H1 (cell line): ENCODE results near the gene GAN. TPM values are rescaled to one million over a fixed set of nuclear protein-coding genes. Genes with fewer than 3 reads are reported as not detected.

Experiments used
- CTCF ChIA-PET: fragments of 300-600 bp; sonication (Branson Sonifier 250); formaldehyde crosslinking; loops from one replicate; lab custom pipeline; 2021; ENCODE audit not compliant: partially characterized antibody; lab: Charles Lee
- POLR2A ChIA-PET: fragments of 300-600 bp; sonication (Branson Sonifier 250); formaldehyde crosslinking; loops from one replicate; lab custom pipeline; 2021; ENCODE audit warnings: inconsistent platforms; ENCODE audit not compliant: partially characterized antibody; lab: Charles Lee
- DNase-seq, 2 experiments: peaks; one replicate each; pipeline versions ENCODE4 v3.0.0 to v3.0.0-alpha.2; 2010 to 2022; ENCODE audit warnings: low spot score in 2 of 2, low read depth in 1 of 2, mixed read lengths in 1 of 2
- FAIRE-seq: peaks from 2 replicates; lab custom pipeline; 2011; peaks lifted over from hg19 to GRCh38; lab: Jason Lieb, UNC
- H2AFZ ChIP-seq: 2 replicates; pipeline ENCODE4 v1.8.1; 2012; ENCODE audit warnings: low read length, inconsistent platforms
- H2AK5ac ChIP-seq: 2 replicates; pipeline ENCODE4 v1.6.1; 2013; ENCODE audit warnings: low read depth, low read length
- H2BK120ac ChIP-seq: replicated peaks from 2 replicates; pipeline ENCODE3; 2013; ENCODE audit warnings: low read depth, low read length, inconsistent platforms
- H2BK12ac ChIP-seq: 2 replicates; pipeline ENCODE4 v1.6.1; 2013; ENCODE audit warnings: low read depth, low read length
- H2BK15ac ChIP-seq: 2 replicates; pipeline ENCODE4 v1.6.1; 2013; ENCODE audit warnings: low read length
- H2BK20ac ChIP-seq: 2 replicates; pipeline ENCODE4 v1.6.1; 2013; ENCODE audit warnings: low read length
- H2BK5ac ChIP-seq: 2 replicates; pipeline ENCODE4 v1.6.1; 2013; ENCODE audit warnings: low read depth, low read length
- H3K14ac ChIP-seq: 2 replicates; pipeline ENCODE4 v1.6.1; 2013; ENCODE audit warnings: inconsistent platforms; ENCODE audit not compliant: insufficient read length
- H3K18ac ChIP-seq: 2 replicates; pipeline ENCODE4 v1.6.1; 2013; ENCODE audit warnings: low read length; ENCODE audit errors: extremely low read depth
- H3K23ac ChIP-seq: 2 replicates; pipeline ENCODE4 v1.6.1; 2013; ENCODE audit warnings: inconsistent platforms; ENCODE audit not compliant: insufficient read length
- H3K23me2 ChIP-seq: 2 replicates; pipeline ENCODE4 v1.6.1; 2013; ENCODE audit warnings: low read depth, low read length
- H3K27ac ChIP-seq: 2 replicates; pipeline ENCODE4 v1.6.1; 2011; ENCODE audit warnings: low read depth, low read length, inconsistent platforms
- H3K27me3 ChIP-seq, 4 experiments: replicated peaks in 1 of 4; 1 replicate in 1 of 4; 2 replicates in 3 of 4; pipeline versions ENCODE4 v1.6.1 to v1.8.1; 2011 to 2013; ENCODE audit warnings: low read length in 3 of 4, mild to moderate bottlenecking in 3 of 4, inconsistent platforms in 2 of 4, mixed read lengths in 2 of 4, moderate library complexity in 1 of 4; ENCODE audit not compliant: control insufficient read depth in 3 of 4, insufficient read depth in 3 of 4; ENCODE audit errors: extremely low read depth in 1 of 4
- H3K36me3 ChIP-seq, 4 experiments: 2 replicates each; pipeline versions ENCODE4 v1.6.1 to v1.8.1; 2011 to 2013; ENCODE audit warnings: mild to moderate bottlenecking in 4 of 4, low read length in 3 of 4, moderate library complexity in 2 of 4, control low read depth in 1 of 4, inconsistent platforms in 1 of 4; ENCODE audit not compliant: insufficient read depth in 4 of 4, control insufficient read depth in 2 of 4
- H3K4ac ChIP-seq: replicated peaks from 2 replicates; pipeline ENCODE3; 2013; ENCODE audit warnings: low read length, low read depth, mixed read lengths, inconsistent platforms; ENCODE audit not compliant: insufficient read length
- H3K4me1 ChIP-seq, 4 experiments: replicated peaks in 1 of 4; 1 replicate in 1 of 4; 2 replicates in 3 of 4; pipeline versions ENCODE4 v1.6.1 to v1.8.1; 2011 to 2013; ENCODE audit warnings: low read length in 3 of 4, inconsistent platforms in 2 of 4, mixed read lengths in 1 of 4; ENCODE audit not compliant: insufficient read depth in 4 of 4, control insufficient read depth in 3 of 4
- H3K4me2 ChIP-seq, 2 experiments: 2 replicates each; pipeline versions ENCODE4 v1.6.1 to v1.8.1; 2011 to 2013; ENCODE audit warnings: low read depth in 2 of 2, low read length in 2 of 2, control low read depth in 1 of 2, inconsistent platforms in 1 of 2, mild to moderate bottlenecking in 1 of 2; ENCODE audit not compliant: insufficient read depth in 1 of 2
- H3K4me3 ChIP-seq, 4 experiments: fragments of 200-600, 300-600 bp in 1 of 4; sonication (generic), shearing (Covaris generic), sonication (Bioruptor Twin) in 1 of 4; 2 replicates each; pipeline versions ENCODE4 v1.5.1 to v1.8.1; 2011 to 2016; ENCODE audit warnings: low read length in 4 of 4, low read depth in 3 of 4, control low read depth in 2 of 4, inconsistent platforms in 2 of 4, mild to moderate bottlenecking in 2 of 4, mixed read lengths in 1 of 4, moderate library complexity in 1 of 4; ENCODE audit not compliant: insufficient read depth in 2 of 4; ENCODE audit errors: extremely low read depth in 1 of 4
- H3K56ac ChIP-seq: replicated peaks from 2 replicates; pipeline ENCODE3; 2013; ENCODE audit warnings: low read depth, mild to moderate bottlenecking, mixed read lengths, low read length, inconsistent platforms; ENCODE audit not compliant: insufficient read length
- H3K79me1 ChIP-seq: 2 replicates; pipeline ENCODE4 v1.6.1; 2013; ENCODE audit warnings: low read depth, low read length, control low read depth
- H3K79me2 ChIP-seq, 2 experiments: 2 replicates each; pipeline versions ENCODE4 v1.6.1 to v1.8.1; 2012 to 2013; ENCODE audit warnings: low read length in 2 of 2, mild to moderate bottlenecking in 2 of 2, inconsistent platforms in 1 of 2; ENCODE audit not compliant: insufficient read depth in 2 of 2, control insufficient read depth in 1 of 2
- H3K9ac ChIP-seq, 4 experiments: replicated peaks in 1 of 4; 1 replicate in 1 of 4; 2 replicates in 3 of 4; pipeline versions ENCODE4 v1.6.1 to v1.8.1; 2011 to 2013; ENCODE audit warnings: low read depth in 3 of 4, low read length in 3 of 4, control low read depth in 2 of 4, mild to moderate bottlenecking in 2 of 4, moderate library complexity in 2 of 4, inconsistent platforms in 1 of 4; ENCODE audit errors: extremely low read depth in 1 of 4
- H3K9me3 ChIP-seq, 2 experiments: 2 replicates each; pipeline versions ENCODE4 v1.6.1 to v1.8.1; 2012 to 2013; ENCODE audit warnings: mild to moderate bottlenecking in 2 of 2, moderate library complexity in 2 of 2, control low read depth in 1 of 2, inconsistent platforms in 1 of 2, low read depth in 1 of 2, low read length in 1 of 2, mixed read lengths in 1 of 2; ENCODE audit not compliant: insufficient read depth in 2 of 2
- H4K20me1 ChIP-seq, 2 experiments: replicated peaks in 1 of 2; 2 replicates each; pipeline versions ENCODE3 to v1.8.1; 2011 to 2013; ENCODE audit warnings: inconsistent platforms in 2 of 2, low read length in 2 of 2, mild to moderate bottlenecking in 1 of 2; ENCODE audit not compliant: insufficient read depth in 2 of 2, control insufficient read depth in 1 of 2
- H4K5ac ChIP-seq: 2 replicates; pipeline ENCODE4 v1.6.1; 2013; ENCODE audit warnings: low read length, low read depth, mixed read lengths, inconsistent platforms; ENCODE audit not compliant: insufficient read length
- H4K8ac ChIP-seq: 2 replicates; pipeline ENCODE4 v1.8.0; 2013; ENCODE audit warnings: mild to moderate bottlenecking, moderate library complexity, low read length, inconsistent platforms; ENCODE audit not compliant: insufficient read depth; ENCODE audit errors: extremely low read depth
- H4K91ac ChIP-seq: replicated peaks from 2 replicates; pipeline ENCODE3; 2013; ENCODE audit warnings: low read length, mixed read lengths, inconsistent platforms; ENCODE audit not compliant: insufficient read length
- BACH1 ChIP-seq: IDR thresholded peaks from 2 replicates; pipeline ENCODE4 v1.6.1; 2012; ENCODE audit warnings: low read length, improper control_type of control experiment
- KDM5A ChIP-seq: fragments of 200-600 bp; IDR thresholded peaks from 2 replicates; pipeline ENCODE4 v1.7.1; 2012; ENCODE audit warnings: mild to moderate bottlenecking, low read length, inconsistent platforms, mixed read lengths
- NRF1 ChIP-seq: IDR thresholded peaks from 2 replicates; pipeline ENCODE4 v1.6.1; 2011; ENCODE audit warnings: mild to moderate bottlenecking, low read depth, low read length, improper control_type of control experiment
- POLR2A ChIP-seq, 2 experiments: IDR thresholded peaks; 1 replicate in 1 of 2; 2 replicates in 1 of 2; pipeline ENCODE4 v1.6.1; 2011; ENCODE audit warnings: low read depth in 2 of 2, low read length in 2 of 2, mild to moderate bottlenecking in 2 of 2; ENCODE audit errors: control extremely low read depth in 1 of 2
- TBP ChIP-seq: IDR thresholded peaks from 2 replicates; pipeline ENCODE4 v1.6.1; 2011; ENCODE audit warnings: low read depth, low read length, improper control_type of control experiment
- USF2 ChIP-seq: IDR thresholded peaks from 2 replicates; pipeline ENCODE4 v1.6.1; 2011; ENCODE audit warnings: low read length, improper control_type of control experiment
- WGBS, 2 experiments: shearing (Covaris generic) in 1 of 2; methylation state at CpG; one replicate each; pipeline versions ENCODE4 v1.1.6 to v1.1.7; 2013 to 2015; ENCODE audit warnings: low lambda C conversion rate in 2 of 2, mixed read lengths in 2 of 2, inconsistent platforms in 1 of 2, low coverage in 1 of 2, missing lambda C conversion rate in 1 of 2; ENCODE audit not compliant: insufficient replicate concordance in 2 of 2, insufficient coverage in 1 of 2, insufficient read length in 1 of 2; ENCODE audit errors: extremely low coverage in 1 of 2, missing lambda C conversion rate in 1 of 2; 5-methylcytosine and 5-hydroxymethylcytosine counted together
- polyA plus RNA-seq, 7 experiments: library from polyadenylated mRNA; depleted of rRNA in 3 of 7; stranded (reverse) in 5 of 7; unstranded in 2 of 7; fragments of >200 nt in 5 of 7; fragments of 200-250 nt in 2 of 7; gene quantifications; 1 replicate in 5 of 7; 2 replicates in 1 of 7; 4 replicates in 1 of 7; pipeline versions ENCODE4 v1.2.1 to v1.2.3, GENCODE V29; 2011 to 2013; ENCODE audit warnings: missing spikeins in 2 of 7, mixed read lengths in 2 of 7
- total RNA-seq: library from RNA; stranded (reverse); fragmentation: NEBNext Ultra II Directional; extraction: Animal tissue kit (Norgen Biotek cat#: 25700); gene quantifications from 2 replicates; pipeline ENCODE4 v1.2.1, GENCODE V29; 2021

Gene GAN
- total and polyA plus RNA-seq, 2 of the 8 experiments (the other 6 are each of a cell fraction or from before 2014, with no cell fraction given): 4.5 to 23.9 TPM

GRCh38 chr16:81408409-81408950, 93.7 kb downstream of the GAN start:
- FAIRE-seq: no peak
- H4K5ac ChIP-seq: no peak overlapping the region
- no peak overlapping the region for H3K4me2 ChIP-seq
- no peak overlapping the region for H4K91ac ChIP-seq
- H4K8ac ChIP-seq: no peak overlapping the region
- no peaks in the 10 kb centered on the region for H3K79me2 ChIP-seq
- POLR2A ChIA-PET: no interaction called here
- no peak for DNase-seq
- no peaks in the 10 kb centered on the region for H4K20me1 ChIP-seq
- H3K9ac ChIP-seq: no peak overlapping the region
- CTCF ChIA-PET: interaction anchor here (0.9 to 2.0 kb wide), 6 partner anchors 35 to 465 kb away, joined by 3 to 7 read pairs (median 4); no protein-coding TSS in a partner anchor
- no peaks in the 10 kb centered on the region; a peak in 2 of 7 replicates for H3K27me3 ChIP-seq
- no peaks in the 10 kb centered on the region for H3K36me3 ChIP-seq
- H3K27ac ChIP-seq: no peak overlapping the region
- no peak overlapping the region for H3K4ac ChIP-seq
- H2BK15ac ChIP-seq: no peak overlapping the region
- no peak overlapping the region for H2BK120ac ChIP-seq
- TF ChIP-seq USF2 (no peak), BACH1 (no peak), TBP (no peak), POLR2A (IDR thresholded peaks at IDR 0.05; ENCODE audit: control extremely low read depth in 1 of 2, low read depth in 2 of 2, low read length in 2 of 2) (no peak), NRF1 (no peak), KDM5A (no peak)
- H3K56ac ChIP-seq: no peak overlapping the region
- WGBS, 2 experiments: 96% methylated on average over 9 of the region's 9 CpGs; no CpG with 5 or more reads in 1 of the 2 experiments
- H3K9me3 ChIP-seq: no peaks in the 10 kb centered on the region
- H2BK20ac ChIP-seq: no peak overlapping the region
- H3K14ac ChIP-seq: no peak overlapping the region
- H2AFZ ChIP-seq: no peak overlapping the region
- 0 out of 2 replicates have a peak overlapping the region, but pooled peaks have one; percentile 63 for H2BK12ac ChIP-seq
- no peak overlapping the region for H3K4me3 ChIP-seq
- no peak overlapping the region for H3K18ac ChIP-seq
- peaks cover 0 to 10% (median 5%) of the 10 kb centered on the region in 4 experiments; a peak in 5 of 7 replicates for H3K4me1 ChIP-seq
- H3K23me2 ChIP-seq: no peaks in the 10 kb centered on the region
- H2BK5ac ChIP-seq: 0 out of 2 replicates have a peak overlapping the region, but pooled peaks have one; percentile 56
- H3K79me1 ChIP-seq: no peaks in the 10 kb centered on the region
- H3K23ac ChIP-seq: no peak overlapping the region
- no peak overlapping the region for H2AK5ac ChIP-seq
